ENCODE results near the gene VGLL1. TPM values are rescaled to one million over a fixed set of nuclear protein-coding genes. Genes with fewer than 3 reads are reported as not detected.

VGLL1 gene
- polyA plus RNA-seq, 1 donor (not counting 4 experiments of a cell fraction or from before 2014, with no cell fraction given), result 4.1 TPM

DNA sequence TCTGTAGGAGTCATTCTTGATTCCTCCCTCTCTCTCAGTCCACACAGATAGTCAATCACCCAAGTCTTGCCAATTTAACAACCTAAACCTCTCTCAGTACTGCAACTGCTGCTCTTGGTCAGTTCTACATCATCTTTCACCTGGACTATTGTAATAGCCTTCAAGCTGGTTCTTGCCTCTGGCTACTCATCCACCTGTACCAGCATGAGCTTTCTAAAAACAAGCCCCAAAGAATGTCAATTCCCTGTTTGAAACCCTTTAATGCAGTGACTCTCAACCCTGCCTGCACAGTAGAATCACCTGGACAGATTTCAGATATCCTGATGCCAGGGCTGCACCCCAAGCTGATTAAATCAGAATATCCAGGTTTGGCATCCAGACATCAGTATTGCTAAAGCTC, 48.3 kb downstream of the VGLL1 start:
- Histone ChIP-seq H3K9me1 (ENCODE audit: control insufficient read depth, extremely low read depth, insufficient read depth, low read length) (no peaks in the 10 kb centered on the region), H3K79me2 (ENCODE audit: control insufficient read depth, insufficient read depth, low read length) (no peaks in the 10 kb centered on the region), H3K9ac (ENCODE audit: control insufficient read depth, extremely low read depth, insufficient read depth, low read length) (no peak overlapping the region), H3K27ac (ENCODE audit: control insufficient read depth, insufficient read depth, low read length) (no peak overlapping the region), H3K4me3 (ENCODE audit: control insufficient read depth in 2 of 3, extremely low read depth in 1 of 3, insufficient read depth in 2 of 3, low read depth in 1 of 3, low read length in 3 of 3) (no peak overlapping the region), H3K4me1 (ENCODE audit: control insufficient read depth, extremely low read depth, insufficient read depth, low read length) (no peaks in the 10 kb centered on the region), H3K9me3 (ENCODE audit: control insufficient read depth, low read depth, low read length) (no peaks in the 10 kb centered on the region), H3K4me2 (ENCODE audit: control insufficient read depth, extremely low read depth, insufficient read depth, low read depth, low read length) (no peak overlapping the region), H3K36me3 (ENCODE audit: control insufficient read depth in 2 of 2, extremely low read depth in 1 of 2, insufficient read depth in 2 of 2, low read length in 2 of 2) (no peaks in the 10 kb centered on the region), H3K27me3 (ENCODE audit: control insufficient read depth, extremely low read depth, insufficient read depth, low read length) (peaks cover 5% of the 10 kb centered on the region), H4K20me1 (ENCODE audit: control insufficient read depth, extremely low read depth, insufficient read depth, low read length) (no peaks in the 10 kb centered on the region), H2AFZ (ENCODE audit: control insufficient read depth, low read length) (no peak overlapping the region)
- no peak for TF ChIP-seq EZH2 (IDR thresholded peaks at IDR 0.05; ENCODE audit: low read length)
- TF ChIP-seq, protein P1, sequence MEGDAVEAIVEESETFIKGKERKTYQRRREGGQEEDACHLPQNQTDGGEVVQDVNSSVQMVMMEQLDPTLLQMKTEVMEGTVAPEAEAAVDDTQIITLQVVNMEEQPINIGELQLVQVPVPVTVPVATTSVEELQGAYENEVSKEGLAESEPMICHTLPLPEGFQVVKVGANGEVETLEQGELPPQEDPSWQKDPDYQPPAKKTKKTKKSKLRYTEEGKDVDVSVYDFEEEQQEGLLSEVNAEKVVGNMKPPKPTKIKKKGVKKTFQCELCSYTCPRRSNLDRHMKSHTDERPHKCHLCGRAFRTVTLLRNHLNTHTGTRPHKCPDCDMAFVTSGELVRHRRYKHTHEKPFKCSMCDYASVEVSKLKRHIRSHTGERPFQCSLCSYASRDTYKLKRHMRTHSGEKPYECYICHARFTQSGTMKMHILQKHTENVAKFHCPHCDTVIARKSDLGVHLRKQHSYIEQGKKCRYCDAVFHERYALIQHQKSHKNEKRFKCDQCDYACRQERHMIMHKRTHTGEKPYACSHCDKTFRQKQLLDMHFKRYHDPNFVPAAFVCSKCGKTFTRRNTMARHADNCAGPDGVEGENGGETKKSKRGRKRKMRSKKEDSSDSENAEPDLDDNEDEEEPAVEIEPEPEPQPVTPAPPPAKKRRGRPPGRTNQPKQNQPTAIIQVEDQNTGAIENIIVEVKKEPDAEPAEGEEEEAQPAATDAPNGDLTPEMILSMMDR (optimal IDR thresholded peaks at IDR 0.05 in 1 of 3, IDR thresholded peaks at IDR 0.05 in 1 of 3, conservative IDR thresholded peaks at IDR 0.05 in 1 of 3; ENCODE audit: extremely low read depth in 1 of 3, insufficient read depth in 2 of 3, low read length in 3 of 3), result no peak
- FAIRE-seq (no peak), DNase-seq (ENCODE audit: low read depth, low spot score) (no peak)
- dilution Hi-C loops (cut with MboI; ENCODE audit: extremely low pct_ligation_motif_present, low sequenced_read_pairs), result no loop called here

DNA sequence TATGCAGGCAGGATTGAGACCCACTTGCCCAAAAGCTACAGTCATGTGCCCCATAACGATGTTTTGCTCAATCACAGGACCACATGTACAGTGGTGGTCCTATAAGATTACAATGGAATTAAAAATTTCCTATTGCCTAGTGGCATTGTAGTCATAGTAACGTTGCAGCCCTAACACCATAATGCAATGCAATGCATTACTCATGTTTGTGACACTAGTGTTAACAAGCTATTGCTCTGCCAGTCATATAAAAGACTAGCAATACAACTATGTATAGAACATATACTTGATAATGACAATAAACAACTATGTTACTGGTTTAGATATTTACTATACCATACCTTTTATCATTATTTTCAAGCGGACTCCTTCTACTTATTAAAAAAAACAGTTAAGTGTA, 50.6 kb downstream of the VGLL1 start:
- Histone ChIP-seq H3K4me2 (ENCODE audit: control insufficient read depth, extremely low read depth, insufficient read depth, low read depth, low read length) (no peak overlapping the region), H3K9me3 (ENCODE audit: control insufficient read depth, low read depth, low read length) (no peaks in the 10 kb centered on the region), H3K79me2 (ENCODE audit: control insufficient read depth, insufficient read depth, low read length) (no peaks in the 10 kb centered on the region), H3K27me3 (ENCODE audit: control insufficient read depth, extremely low read depth, insufficient read depth, low read length) (peaks cover 5% of the 10 kb centered on the region), H4K20me1 (ENCODE audit: control insufficient read depth, extremely low read depth, insufficient read depth, low read length) (no peaks in the 10 kb centered on the region), H3K9me1 (ENCODE audit: control insufficient read depth, extremely low read depth, insufficient read depth, low read length) (no peaks in the 10 kb centered on the region), H3K36me3 (ENCODE audit: control insufficient read depth in 2 of 2, extremely low read depth in 1 of 2, insufficient read depth in 2 of 2, low read length in 2 of 2) (no peaks in the 10 kb centered on the region), H3K4me3 (ENCODE audit: control insufficient read depth in 2 of 3, extremely low read depth in 1 of 3, insufficient read depth in 2 of 3, low read depth in 1 of 3, low read length in 3 of 3) (no peak overlapping the region), H3K4me1 (ENCODE audit: control insufficient read depth, extremely low read depth, insufficient read depth, low read length) (no peaks in the 10 kb centered on the region), H3K9ac (ENCODE audit: control insufficient read depth, extremely low read depth, insufficient read depth, low read length) (no peak overlapping the region), H3K27ac (ENCODE audit: control insufficient read depth, insufficient read depth, low read length) (no peak overlapping the region), H2AFZ (ENCODE audit: control insufficient read depth, low read length) (no peak overlapping the region)
- DNase-seq (ENCODE audit: low read depth, low spot score) (no peak), FAIRE-seq (no peak)
- TF ChIP-seq EZH2 (IDR thresholded peaks at IDR 0.05; ENCODE audit: low read length), result no peak
- TF ChIP-seq, protein P1 (optimal IDR thresholded peaks at IDR 0.05 in 1 of 3, IDR thresholded peaks at IDR 0.05 in 1 of 3, conservative IDR thresholded peaks at IDR 0.05 in 1 of 3; ENCODE audit: extremely low read depth in 1 of 3, insufficient read depth in 2 of 3, low read length in 3 of 3), result no peak
- dilution Hi-C loops (cut with MboI; ENCODE audit: extremely low pct_ligation_motif_present, low sequenced_read_pairs), result no loop called here
